Stimulated activated CD4-positive, alpha-beta T cell treated with anti-CD3 and anti-CD28 coated beads, Interleukin-15, amount 100 ng/mL, for 1 hour (primary cell): ENCODE data around the gene MRTO4.
"Not testable (repeated sequence)": the region's sequence is repeated elsewhere in the genome, so short reads cannot be mapped to it uniquely, and the experiment has no call there.

ENCODE experiments used
- DNase-seq, 2 donors: peaks; one replicate each; pipeline ENCODE4 v3.0.0-alpha.2; 2020; ENCODE audit warnings: low read depth in 1 of 2, low spot score in 1 of 2

The MRTO4 gene

GRCh38 chr1:19222979-19223824, 28.4 kb upstream of the MRTO4 start:
- no peak for DNase-seq

GRCh38 chr1:19229229-19229628, 22.4 kb upstream of the MRTO4 start:
- no peak for DNase-seq

GRCh38 chr1:19229828-19230325, 21.7 kb upstream of the MRTO4 start:
- no peak for DNase-seq

- DNase-seq: not testable (repeated sequence)
Measured at GRCh38 chr1:19231736-19232523, 19.7 kb upstream of the MRTO4 start.

- no peak for DNase-seq
Measured at GRCh38 chr1:19232524-19232846, 19.1 kb upstream of the MRTO4 start.

- no peak for DNase-seq
Measured at GRCh38 chr1:19234224-19234623, 17.4 kb upstream of the MRTO4 start.

- DNase-seq: no peak
Measured at GRCh38 chr1:19239876-19240275, 11.7 kb upstream of the MRTO4 start.

GRCh38 chr1:19240673-19241538, 10.7 kb upstream of the MRTO4 start:
- peak; percentile 30 to 64 for DNase-seq

- DNase-seq: no peak
Measured at GRCh38 chr1:19250629-19251304, 838 bp upstream of the MRTO4 start.

- no peak for DNase-seq
Measured at GRCh38 chr1:19254416-19254815, 2.8 kb downstream of the MRTO4 start.

GRCh38 chr1:19255288-19255687, 3.7 kb downstream of the MRTO4 start:
- no peak for DNase-seq

GRCh38 chr1:19256301-19256700, 4.7 kb downstream of the MRTO4 start:
- DNase-seq: not testable (repeated sequence)

- no peak for DNase-seq
Measured at GRCh38 chr1:19257178-19257914, 5.7 kb downstream of the MRTO4 start.

GRCh38 chr1:19258353-19258752, 6.7 kb downstream of the MRTO4 start:
- no peak for DNase-seq

- no peak for DNase-seq
Measured at GRCh38 chr1:19260211-19261138, 8.9 kb downstream of the MRTO4 start.

GRCh38 chr1:19262047-19262446, 10.4 kb downstream of the MRTO4 start:
- DNase-seq: no peak

GRCh38 chr1:19262744-19263143, 11.1 kb downstream of the MRTO4 start:
- no peak for DNase-seq

- no peak for DNase-seq
Measured at GRCh38 chr1:19268445-19268844, 16.8 kb downstream of the MRTO4 start.
